Endothelial cell of umbilical vein (primary cell): ENCODE results near the gene CBS. TPM values are rescaled to one million over a fixed set of nuclear protein-coding genes. Genes with fewer than 3 reads are reported as not detected.
"Not testable (repeated sequence)": the region's sequence is repeated elsewhere in the genome, so short reads cannot be mapped to it uniquely, and the experiment has no call there.

ENCODE experiments used
- BruUV-seq: library from RNA; stranded (reverse); fragments of 400-500 nt; replicated peaks from 2 replicates; lab custom pipeline; 2021; lab: Mats Ljungman, UMichigan
- CTCF ChIA-PET: fragments of 300-600, 350-600 bp; sonication (Branson Sonifier 250); formaldehyde crosslinking; loops from one replicate; lab custom pipeline; 2021; ENCODE audit warnings: antibody characterized with exemption, inconsistent platforms; lab: Charles Lee
- POLR2A ChIA-PET: fragments of 300-600, 350-600 bp; sonication (Branson Sonifier 250); formaldehyde crosslinking; loops from one replicate; lab custom pipeline; 2021; ENCODE audit warnings: antibody characterized with exemption, inconsistent platforms; lab: Charles Lee
- DNase-seq: peaks from one replicate; pipeline ENCODE4 v3.0.0-alpha.2; 2011; ENCODE audit warnings: low read depth, low spot score
- FAIRE-seq: peaks from 2 replicates; lab custom pipeline; 2011; peaks lifted over from hg19 to GRCh38; lab: Jason Lieb, UNC
- H2AFZ ChIP-seq: 2 replicates; pipeline ENCODE4 v1.6.0; 2012; ENCODE audit warnings: low read depth, low read length, control low read depth, inconsistent platforms
- H3K27ac ChIP-seq: 2 replicates; pipeline ENCODE4 v1.5.1; 2011; ENCODE audit warnings: low read depth, mild to moderate bottlenecking, control low read depth, low read length, moderate library complexity; ENCODE audit not compliant: insufficient read depth
- H3K27me3 ChIP-seq, 2 experiments: 2 replicates each; pipeline versions ENCODE4 v1.6.0 to v1.6.1; 2011; ENCODE audit warnings: low read length in 2 of 2, mixed read lengths in 1 of 2; ENCODE audit not compliant: control insufficient read depth in 2 of 2, insufficient read depth in 2 of 2
- H3K36me3 ChIP-seq, 2 experiments: 2 replicates in 1 of 2; 3 replicates in 1 of 2; pipeline ENCODE4 v1.5.1; 2011; ENCODE audit warnings: low read length in 2 of 2, mild to moderate bottlenecking in 1 of 2, moderate library complexity in 1 of 2; ENCODE audit not compliant: control insufficient read depth in 2 of 2, insufficient read depth in 2 of 2; ENCODE audit errors: extremely low read depth in 1 of 2
- H3K4me1 ChIP-seq: 3 replicates; pipeline ENCODE4 v1.5.1; 2011; ENCODE audit warnings: mild to moderate bottlenecking, low read length; ENCODE audit not compliant: control insufficient read depth, insufficient read depth; ENCODE audit errors: extremely low read depth
- H3K4me2 ChIP-seq: 2 replicates; pipeline ENCODE4 v1.6.1; 2011; ENCODE audit warnings: low read length, control low read depth, mixed read lengths; ENCODE audit not compliant: insufficient read depth
- H3K4me3 ChIP-seq, 3 experiments: fragments of 200-600 bp in 1 of 3; sonication (generic), shearing (Covaris generic) in 1 of 3; replicated peaks in 1 of 3; 2 replicates each; pipeline ENCODE4 v1.5.1; 2011 to 2016; ENCODE audit warnings: control low read depth in 3 of 3, low read length in 3 of 3, mild to moderate bottlenecking in 2 of 3, inconsistent platforms in 1 of 3, low read depth in 1 of 3, moderate library complexity in 1 of 3; ENCODE audit not compliant: insufficient read depth in 1 of 3
- H3K79me2 ChIP-seq: 2 replicates; pipeline ENCODE4 v1.6.0; 2012; ENCODE audit warnings: low read length, inconsistent platforms; ENCODE audit not compliant: control insufficient read depth, insufficient read depth
- H3K9ac ChIP-seq: replicated peaks from 2 replicates; pipeline ENCODE3; 2011; ENCODE audit warnings: low read length, control low read depth; ENCODE audit not compliant: insufficient read depth; ENCODE audit errors: extremely low read depth
- H3K9me1 ChIP-seq: replicated peaks from 3 replicates; pipeline ENCODE4 v1.6.0; 2011; ENCODE audit warnings: mild to moderate bottlenecking, low read length; ENCODE audit not compliant: control insufficient read depth, insufficient read depth; ENCODE audit errors: extremely low read depth
- H3K9me3 ChIP-seq: replicated peaks from 2 replicates; pipeline ENCODE4 v1.5.1; 2012; ENCODE audit warnings: low read length, inconsistent platforms; ENCODE audit not compliant: control insufficient read depth, insufficient read depth
- H4K20me1 ChIP-seq: replicated peaks from 2 replicates; pipeline ENCODE3; 2011; ENCODE audit warnings: mild to moderate bottlenecking, low read length; ENCODE audit not compliant: control insufficient read depth, insufficient read depth; ENCODE audit errors: extremely low read depth
- dilution Hi-C: fragments of 300-500 bp; cut with MboI; formaldehyde crosslinking; loops from one replicate; pipeline ENCODE4 v1.15.0; 2019; ENCODE audit warnings: low sequenced_read_pairs; ENCODE audit not compliant: extremely low pct_ligation_motif_present
- intact Hi-C: fragments of 100-400 bp; cut with micrococcal nuclease; formaldehyde crosslinking; loops from one replicate; pipeline ENCODE4 v1.10.0; 2022
- polyA plus RNA-seq, 4 experiments: library from polyadenylated mRNA; depleted of rRNA in 3 of 4; stranded (reverse) in 3 of 4; unstranded in 1 of 4; fragments of >200 nt; gene quantifications; 2 replicates each; pipeline versions ENCODE4 v1.2.1 to v1.2.3, GENCODE V29; 2011 to 2012; ENCODE audit warnings: missing spikeins in 1 of 4
- total RNA-seq: library from RNA; stranded (reverse); gene quantifications from 2 replicates; pipeline ENCODE4 v1.2.3, GENCODE V29; 2021

The CBS gene
- total and polyA plus RNA-seq, 2 donors (not counting 3 experiments of a cell fraction or from before 2014, with no cell fraction given), result 22.0 to 92.9 TPM

DNA sequence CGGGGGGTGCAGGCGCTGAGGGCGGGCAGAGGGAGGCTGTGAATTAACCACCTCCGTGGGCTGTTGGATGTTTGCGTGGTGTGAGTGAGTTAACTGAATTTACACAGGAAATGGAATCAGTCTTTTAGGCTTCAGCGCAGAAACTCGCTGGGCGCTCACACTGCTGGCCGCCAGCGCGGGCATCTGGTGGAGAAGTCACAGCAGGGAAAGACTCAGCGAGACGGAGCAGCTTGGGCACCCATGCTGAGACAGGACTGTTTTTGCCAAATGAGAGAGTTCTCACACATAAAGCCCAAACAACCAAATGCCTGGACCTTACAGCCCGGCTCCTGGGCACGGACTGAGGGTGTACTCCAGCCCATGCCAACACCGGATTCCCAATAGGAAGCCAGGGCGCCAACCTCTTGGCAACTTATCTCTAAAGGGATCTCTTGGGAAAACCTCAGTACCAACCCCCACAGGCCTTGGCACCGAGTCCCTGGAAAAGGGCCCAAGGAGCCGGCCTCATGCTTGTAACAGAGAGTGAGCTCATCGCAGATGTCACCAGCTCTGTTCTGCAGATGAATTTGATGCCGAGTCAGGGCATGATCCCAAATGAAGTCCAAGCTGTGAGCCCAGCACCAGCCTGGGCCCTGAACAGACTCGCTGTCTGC, 11.2 kb downstream of the CBS start:
- H3K79me2 ChIP-seq, POLR2A ChIA-PET, H3K9ac ChIP-seq, H2AFZ ChIP-seq, BruUV-seq, H3K4me2 ChIP-seq, DNase-seq, H3K4me1 ChIP-seq, H3K27ac ChIP-seq, intact Hi-C loops, CTCF ChIA-PET, H3K9me3 ChIP-seq, H3K27me3 ChIP-seq, dilution Hi-C loops, H3K4me3 ChIP-seq, H3K9me1 ChIP-seq, H3K36me3 ChIP-seq, FAIRE-seq, H4K20me1 ChIP-seq: not testable (repeated sequence)

DNA sequence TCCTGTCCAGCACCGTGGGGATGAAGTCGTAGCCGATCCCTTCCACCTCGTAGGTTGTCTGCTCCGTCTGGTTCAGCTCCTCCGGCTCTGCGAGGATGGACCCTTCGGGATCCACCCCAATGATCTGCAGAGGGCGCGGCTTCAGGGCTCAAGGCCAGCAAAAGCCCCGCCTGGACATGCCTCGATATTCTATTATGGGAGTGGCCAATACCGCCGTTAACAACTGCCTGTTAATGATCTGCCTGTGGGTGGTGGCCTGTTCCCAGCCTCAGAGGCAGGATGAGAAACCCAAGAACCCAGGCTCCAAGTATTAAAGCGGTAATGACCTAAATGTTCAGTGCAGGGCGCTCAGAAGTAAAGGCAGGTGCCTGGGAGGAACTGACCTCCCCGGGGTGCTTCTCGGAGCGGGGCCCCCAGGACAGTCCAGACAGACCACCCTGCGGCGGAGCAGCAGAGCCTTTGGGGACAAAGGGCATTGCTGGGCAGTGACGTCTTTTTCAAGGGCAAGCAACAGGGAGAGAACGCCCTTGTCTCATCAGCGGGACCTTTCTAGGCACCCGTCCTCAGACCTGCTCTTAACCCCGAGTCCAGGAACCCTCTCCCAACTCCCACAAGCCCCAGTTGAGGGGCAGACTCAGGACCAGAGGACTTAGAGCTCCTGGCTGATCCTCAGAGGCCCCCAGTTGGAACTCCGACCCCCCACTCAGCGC, 12.5 kb downstream of the CBS start:
- H3K9me1 ChIP-seq, FAIRE-seq: not testable (repeated sequence)

DNA sequence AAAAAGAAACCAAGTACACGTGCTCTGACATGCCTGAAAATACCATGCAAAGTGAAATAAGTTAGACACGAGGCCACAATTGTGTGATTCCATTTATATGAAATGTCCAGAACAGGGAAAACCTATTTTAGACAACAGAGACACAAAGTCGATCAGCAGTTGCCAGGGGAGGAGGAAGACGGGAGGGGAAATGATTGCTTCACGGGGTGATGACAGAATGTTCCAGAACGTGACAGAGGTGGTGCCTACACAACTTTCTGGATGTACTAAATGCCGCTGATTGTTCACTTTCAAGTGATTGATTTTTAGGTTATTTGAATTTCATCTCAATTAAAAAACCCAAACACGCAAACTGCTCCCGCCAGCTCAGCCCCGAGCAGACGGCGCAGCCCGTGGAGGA, 22.5 kb downstream of the CBS start:
- CTCF ChIA-PET, DNase-seq, H3K4me1 ChIP-seq, H3K9me1 ChIP-seq, H2AFZ ChIP-seq, FAIRE-seq, POLR2A ChIA-PET, H3K27ac ChIP-seq, dilution Hi-C loops, H4K20me1 ChIP-seq, H3K9me3 ChIP-seq, H3K4me3 ChIP-seq, H3K27me3 ChIP-seq, H3K79me2 ChIP-seq, BruUV-seq, H3K4me2 ChIP-seq, H3K36me3 ChIP-seq, H3K9ac ChIP-seq, intact Hi-C loops: not testable (repeated sequence)

More for the DNA sequence above, 12.5 kb downstream of the CBS start:
- dilution Hi-C loops, H2AFZ ChIP-seq, intact Hi-C loops, H3K4me1 ChIP-seq, H3K27me3 ChIP-seq, H3K4me3 ChIP-seq, POLR2A ChIA-PET, H3K27ac ChIP-seq, BruUV-seq, H3K79me2 ChIP-seq, H3K9me3 ChIP-seq, H4K20me1 ChIP-seq, H3K4me2 ChIP-seq, H3K9ac ChIP-seq, H3K36me3 ChIP-seq, DNase-seq, CTCF ChIA-PET: not testable (repeated sequence)
